ENCODE results near the gene KRT77. TPM values are rescaled to one million over a fixed set of nuclear protein-coding genes. Genes with fewer than 3 reads are reported as not detected.

Gene KRT77
- polyA plus RNA-seq, 3 donors = not detected

DNA sequence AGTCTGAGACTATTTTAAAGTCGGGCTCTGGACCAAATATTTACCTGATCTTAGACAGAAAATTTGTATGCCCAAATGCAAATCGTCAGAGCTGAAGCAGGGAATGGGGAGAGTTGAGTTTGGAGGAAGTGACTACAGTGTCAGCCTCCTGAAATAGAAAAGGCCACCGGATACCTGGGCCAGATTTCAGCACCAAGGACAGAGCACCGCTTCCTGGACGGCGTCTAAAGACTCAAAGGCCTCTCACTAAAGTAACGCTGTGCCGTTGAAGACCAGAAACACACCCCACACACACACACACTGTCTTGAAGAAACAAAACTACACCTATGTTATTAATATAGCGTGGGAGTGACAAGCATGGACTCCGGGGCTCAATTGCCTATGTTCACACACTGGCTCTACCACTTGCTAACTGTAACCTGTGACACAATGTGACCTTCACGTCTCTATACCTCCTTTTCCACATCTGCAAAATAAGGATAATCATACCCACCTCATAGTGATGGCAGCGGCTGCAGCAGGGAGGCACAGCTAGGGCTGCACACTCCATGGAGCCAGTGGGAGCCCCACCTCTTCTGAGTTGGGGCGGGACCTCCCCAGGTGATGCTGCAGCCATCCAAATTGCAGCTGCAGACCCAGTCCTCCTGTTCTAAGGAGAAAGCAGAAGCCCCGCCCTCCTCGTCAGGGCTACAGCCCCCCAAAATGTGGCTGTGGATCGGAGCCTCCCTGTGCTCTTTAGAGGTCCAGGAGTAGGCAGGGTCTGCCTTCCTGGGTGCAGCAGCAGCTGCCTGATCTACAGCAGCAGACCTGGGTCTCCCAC, 38.3 kb upstream of the KRT77 start:
- Histone ChIP-seq H3K4me3 (replicated peaks in 1 of 3; ENCODE audit: low read depth in 2 of 3, low read length in 3 of 3) (no peak overlapping the region), H4K20me1 (ENCODE audit: insufficient read depth, low read length) (no peaks in the 10 kb centered on the region), H3K4me1 (ENCODE audit: control insufficient read depth in 1 of 2, insufficient read depth in 2 of 2, low read length in 2 of 2) (no peaks in the 10 kb centered on the region), H3K79me2 (ENCODE audit: insufficient read depth, low read length) (no peaks in the 10 kb centered on the region), H3K27me3 (ENCODE audit: control insufficient read depth in 2 of 2, insufficient read depth in 2 of 2, low read length in 2 of 2) (no peaks in the 10 kb centered on the region), H2AFZ (ENCODE audit: insufficient read depth, low read depth, low read length, poor library complexity, severe bottlenecking) (no peak overlapping the region), H3K9me3 (replicated peaks in 1 of 2; ENCODE audit: control insufficient read depth in 1 of 2, insufficient read depth in 1 of 2, low read length in 2 of 2) (no peaks in the 10 kb centered on the region), H3K27ac (ENCODE audit: low read depth in 1 of 2, low read length in 2 of 2) (no peak overlapping the region), H3K9ac (ENCODE audit: insufficient read depth, low read length, poor library complexity, severe bottlenecking) (no peak overlapping the region), H3K4me2 (replicated peaks; ENCODE audit: extremely low read depth, low read length, poor library complexity, severe bottlenecking) (no peak overlapping the region), H3K36me3 (replicated peaks in 1 of 2; ENCODE audit: control insufficient read depth in 1 of 2, insufficient read depth in 2 of 2, low read length in 2 of 2) (no peaks in the 10 kb centered on the region)
- peak overlapping the region in 1 of 7 donors; percentile 42 for H3K27ac Mint-ChIP-seq
- H3K4me1 Mint-ChIP-seq = no peaks in the 10 kb centered on the region
- WGBS (ENCODE audit: insufficient coverage) = 32% methylated on average over 10 of the region's 16 CpGs
- H3K9me3 Mint-ChIP-seq = peaks cover 0 to 2% (median 0%) of the 10 kb centered on the region in 7 donors
- no peak for DNase-seq
- H3K27me3 Mint-ChIP-seq (ENCODE audit: low read depth in 3 of 3) = peaks cover 5 to 13% (median 9%) of the 10 kb centered on the region in 3 donors
- no peaks in the 10 kb centered on the region for H3K36me3 Mint-ChIP-seq
- intact Hi-C loops (cut with micrococcal nuclease) = no loop called here
- H3K4me3 Mint-ChIP-seq = no peak overlapping the region
- TF ChIP-seq, protein P1, sequence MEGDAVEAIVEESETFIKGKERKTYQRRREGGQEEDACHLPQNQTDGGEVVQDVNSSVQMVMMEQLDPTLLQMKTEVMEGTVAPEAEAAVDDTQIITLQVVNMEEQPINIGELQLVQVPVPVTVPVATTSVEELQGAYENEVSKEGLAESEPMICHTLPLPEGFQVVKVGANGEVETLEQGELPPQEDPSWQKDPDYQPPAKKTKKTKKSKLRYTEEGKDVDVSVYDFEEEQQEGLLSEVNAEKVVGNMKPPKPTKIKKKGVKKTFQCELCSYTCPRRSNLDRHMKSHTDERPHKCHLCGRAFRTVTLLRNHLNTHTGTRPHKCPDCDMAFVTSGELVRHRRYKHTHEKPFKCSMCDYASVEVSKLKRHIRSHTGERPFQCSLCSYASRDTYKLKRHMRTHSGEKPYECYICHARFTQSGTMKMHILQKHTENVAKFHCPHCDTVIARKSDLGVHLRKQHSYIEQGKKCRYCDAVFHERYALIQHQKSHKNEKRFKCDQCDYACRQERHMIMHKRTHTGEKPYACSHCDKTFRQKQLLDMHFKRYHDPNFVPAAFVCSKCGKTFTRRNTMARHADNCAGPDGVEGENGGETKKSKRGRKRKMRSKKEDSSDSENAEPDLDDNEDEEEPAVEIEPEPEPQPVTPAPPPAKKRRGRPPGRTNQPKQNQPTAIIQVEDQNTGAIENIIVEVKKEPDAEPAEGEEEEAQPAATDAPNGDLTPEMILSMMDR (IDR thresholded peaks at IDR 0.05) = no peak

DNA sequence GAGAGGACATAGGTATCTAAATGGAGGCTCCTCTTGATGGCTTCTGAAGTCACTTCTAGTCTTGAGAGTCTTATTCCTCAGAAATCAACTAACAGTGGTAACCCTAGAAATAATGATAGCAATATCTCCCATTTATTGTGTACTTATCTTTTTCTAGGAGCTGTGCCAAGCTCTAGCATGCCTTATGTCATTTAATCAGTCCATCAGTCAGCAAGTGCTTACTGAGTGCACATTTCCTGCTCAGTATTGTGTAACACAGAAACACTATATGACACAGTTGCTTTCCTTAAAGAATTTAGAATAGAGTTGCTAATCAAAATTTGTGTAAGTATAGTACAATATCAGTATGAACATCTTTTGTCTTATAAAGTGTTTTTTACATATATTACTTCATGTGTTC, 37.3 kb upstream of the KRT77 start:
- peaks cover 2 to 13% (median 6%) of the 10 kb centered on the region in 3 donors for H3K27me3 Mint-ChIP-seq (ENCODE audit: low read depth in 3 of 3)
- no peaks in the 10 kb centered on the region for H3K9me3 ChIP-seq (replicated peaks in 1 of 2; ENCODE audit: control insufficient read depth in 1 of 2, insufficient read depth in 1 of 2, low read length in 2 of 2)
- H3K9ac ChIP-seq (ENCODE audit: insufficient read depth, low read length, poor library complexity, severe bottlenecking) = no peak overlapping the region
- intact Hi-C loops (cut with micrococcal nuclease) = no loop called here
- H3K36me3 Mint-ChIP-seq = no peaks in the 10 kb centered on the region
- H4K20me1 ChIP-seq (ENCODE audit: insufficient read depth, low read length) = no peaks in the 10 kb centered on the region
- no peak overlapping the region for H3K4me3 Mint-ChIP-seq
- no peaks in the 10 kb centered on the region for H3K27me3 ChIP-seq (ENCODE audit: control insufficient read depth in 2 of 2, insufficient read depth in 2 of 2, low read length in 2 of 2)
- peaks cover 0 to 2% (median 0%) of the 10 kb centered on the region in 7 donors for H3K9me3 Mint-ChIP-seq
- no peak overlapping the region for H3K27ac ChIP-seq (ENCODE audit: low read depth in 1 of 2, low read length in 2 of 2)
- H2AFZ ChIP-seq (ENCODE audit: insufficient read depth, low read depth, low read length, poor library complexity, severe bottlenecking) = no peak overlapping the region
- no peaks in the 10 kb centered on the region for H3K36me3 ChIP-seq (replicated peaks in 1 of 2; ENCODE audit: control insufficient read depth in 1 of 2, insufficient read depth in 2 of 2, low read length in 2 of 2)
- no peak overlapping the region for H3K27ac Mint-ChIP-seq
- no peak overlapping the region for H3K4me2 ChIP-seq (replicated peaks; ENCODE audit: extremely low read depth, low read length, poor library complexity, severe bottlenecking)
- no peaks in the 10 kb centered on the region for H3K4me1 Mint-ChIP-seq
- TF ChIP-seq, protein P1 (IDR thresholded peaks at IDR 0.05) = no peak
- H3K4me1 ChIP-seq (ENCODE audit: control insufficient read depth in 1 of 2, insufficient read depth in 2 of 2, low read length in 2 of 2) = no peaks in the 10 kb centered on the region
- H3K4me3 ChIP-seq (replicated peaks in 1 of 3; ENCODE audit: low read depth in 2 of 3, low read length in 3 of 3) = no peak overlapping the region
- no peaks in the 10 kb centered on the region for H3K79me2 ChIP-seq (ENCODE audit: insufficient read depth, low read length)
- no peak for DNase-seq

All from CD14-positive monocyte (primary cell).